Heart left ventricle (tissue), 16 donors: ENCODE results near the gene HRH2. TPM values are rescaled to one million over a fixed set of nuclear protein-coding genes. Genes with fewer than 3 reads are reported as not detected.

Experiments used
- ATAC-seq, 4 donors: fragments of 200-7000 bp; cut with Tn5 transposase; one replicate each; pipeline ENCODE4 v1.9.1; 2020 to 2022; ENCODE audit warnings: moderate library complexity in 4 of 4, mild to moderate bottlenecking in 3 of 4, moderate number of reproducible peaks in 1 of 4
- DNase-seq, 5 donors: peaks; one replicate each; pipeline ENCODE4 v3.0.0-alpha.2; 2020
- H3K27ac ChIP-seq, 12 donors: fragments of 200-600 bp; sonication (generic) in 4 of 12; one replicate each; pipeline versions ENCODE4 v1.5.0 to v1.8.0; 2016 to 2022; ENCODE audit warnings: mild to moderate bottlenecking in 2 of 12
- H3K27me3 ChIP-seq, 9 donors: fragments of 200-600 bp; sonication (generic) in 2 of 9; one replicate each; pipeline versions ENCODE4 v1.5.1 to v1.8.0; 2016 to 2022; ENCODE audit warnings: mild to moderate bottlenecking in 3 of 9
- H3K36me3 ChIP-seq, 9 donors: fragments of 200-600 bp; sonication (generic) in 2 of 9; one replicate each; pipeline versions ENCODE4 v1.5.0 to v1.8.0; 2018 to 2022; ENCODE audit warnings: mild to moderate bottlenecking in 2 of 9
- H3K4me1 ChIP-seq, 12 donors: fragments of 200-600 bp; sonication (generic) in 4 of 12; one replicate each; pipeline versions ENCODE4 v1.5.0 to v1.8.0; 2016 to 2022; ENCODE audit warnings: mild to moderate bottlenecking in 3 of 12
- H3K4me3 ChIP-seq, 12 donors: fragments of 200-600 bp; sonication (generic) in 4 of 12; one replicate each; pipeline versions ENCODE4 v1.5.0 to v1.8.0; 2017 to 2022; ENCODE audit warnings: mild to moderate bottlenecking in 9 of 12, moderate library complexity in 4 of 12
- H3K9me3 ChIP-seq, 12 donors: fragments of 200-600 bp; sonication (generic) in 4 of 12; one replicate each; pipeline versions ENCODE4 v1.5.0 to v1.8.0; 2016 to 2022; ENCODE audit warnings: mild to moderate bottlenecking in 1 of 12
- CTCF ChIP-seq, 12 donors: fragments of 200-600 bp; sonication (generic) in 4 of 12; IDR thresholded peaks; one replicate each; pipeline versions ENCODE4 v1.5.0 to v1.8.0; 2018 to 2022; ENCODE audit warnings: antibody characterized with exemption in 12 of 12, mild to moderate bottlenecking in 5 of 12
- POLR2A ChIP-seq, 2 donors: fragments of 450-650 bp; IDR thresholded peaks; one replicate each; pipeline ENCODE4 v1.6.1; 2017; ENCODE audit warnings: antibody characterized with exemption in 2 of 2, mild to moderate bottlenecking in 2 of 2, moderate library complexity in 2 of 2
- WGBS, 4 donors: extraction: QIAGEN DNeasy Blood & Tissue Kit in 2 of 4; methylation state at CpG; one replicate each; pipeline versions ENCODE4 v1.1.5 to v1.1.7; 2013 to 2018; 5-methylcytosine and 5-hydroxymethylcytosine counted together
- intact Hi-C, 10 donors: fragments of 100-400 bp; cut with DNase I; formaldehyde crosslinking; loops; one replicate each; pipeline versions ENCODE4 v1.11.1 to v1.14.2; 2022
- polyA plus RNA-seq, 2 donors: library from polyadenylated mRNA; stranded (reverse); fragments of 200-250 nt; gene quantifications; one replicate each; pipeline ENCODE4 v1.2.3, GENCODE V29; 2013
- total RNA-seq, 9 donors: library from RNA; depleted of rRNA in 2 of 9; stranded (reverse); fragments of >200 nt in 2 of 9; fragmentation: NEBNext Ultra II Directional in 3 of 9; extraction: Animal tissue kit (Norgen Biotek cat#: 25700) in 3 of 9; gene quantifications; one replicate each; pipeline versions ENCODE4 v1.1.0 to v1.2.4, GENCODE V29; 2016 to 2023
- donor health status: ischemic (EF 13 %, LVEDD 7.1; RV severe dilation, severe dysfunction).
- donor health status: healthy with polysubstance abuse.
- donor health status: DM: no; HTN: yes; CAD: no.
- donor health status: DM: no; HTN: no; CAD: no.
- donor health status: ischemic (EF 25% LVEDD 6.9; RV normal size, moderate dysfunction).
- donor health status: ischemic (EF 25% LVEDD 5.7; RV mildly dilated, moderate dysfunction).
- donor health status: healthy.
- donor health status: DM: yes; HTN: yes; CAD: no.
- donor health status: ischemic (EF 35%, LVEDD 5.7; RV mildly dilated, moderate dysfunction).
- donor health status: nonischemic (EF 11% LVEDD 7.7; RV severe dilation, severe dysfunction).
- donor health status: DM: yes; HTN: yes; CAD: no.
- donor health status: PGD.
- donor health status: ischemic (EF 29% LVEDD 5.4; RV normal size, mild dysfunction).
- donor health status: nonischemic (EF 23%, LVEDD 6.1; RV moderate dilation, normal function).

The HRH2 gene
- total and polyA plus RNA-seq, 11 donors = 26.0 to 66.0 (median 35.8) TPM

- Histone ChIP-seq H3K4me1 (peaks cover 0 to 7% (median 0%) of the 10 kb centered on the region in 12 donors), H3K36me3 (no peaks in the 10 kb centered on the region), H3K4me3 (no peak overlapping the region), H3K27me3 (no peaks in the 10 kb centered on the region), H3K27ac (no peak overlapping the region), H3K9me3 (peaks cover 0 to 11% (median 0%) of the 10 kb centered on the region in 12 donors)
- DNase-seq (no peak), ATAC-seq (no peak)
- intact Hi-C loops = no loop called here
- WGBS, 4 donors = 22 to 38% (median 31%) methylated on average over 3 of the region's 3 CpGs
- TF ChIP-seq CTCF (IDR thresholded peaks at IDR 0.05) = no peak
- TF ChIP-seq POLR2A (IDR thresholded peaks at IDR 0.05) = no peak
Observed at GRCh38 chr5:175624316-175624715, 33.6 kb upstream of the HRH2 start.

DNA sequence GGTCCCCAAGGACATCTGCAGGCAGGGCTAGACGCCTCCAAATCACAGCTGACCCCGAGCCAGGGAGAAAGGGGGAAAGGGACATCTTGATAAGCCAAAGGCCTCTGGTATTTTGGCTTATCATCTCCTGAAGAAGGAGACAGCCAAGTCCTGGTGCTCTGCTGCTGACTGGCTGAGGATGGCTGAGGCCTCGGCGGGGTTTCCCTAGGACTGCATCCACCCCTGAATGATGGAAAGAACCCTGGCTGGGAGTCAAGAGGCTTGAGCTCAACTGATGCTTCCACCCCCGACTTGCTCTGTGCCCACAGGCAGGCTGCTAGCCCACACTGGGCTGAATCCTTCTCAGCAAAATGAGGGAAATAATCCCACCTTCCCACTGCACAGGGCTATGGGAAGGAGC, 30.9 kb upstream of the HRH2 start:
- Histone ChIP-seq H3K27me3 (no peaks in the 10 kb centered on the region), H3K9me3 (peaks cover 0 to 21% (median 3%) of the 10 kb centered on the region in 12 donors), H3K4me1 (peaks cover 0 to 7% (median 0%) of the 10 kb centered on the region in 12 donors), H3K27ac (no peak overlapping the region), H3K4me3 (no peak overlapping the region), H3K36me3 (no peaks in the 10 kb centered on the region)
- intact Hi-C loops = no loop called here
- DNase-seq = peak in 1 of 5 donors; percentile 39
- WGBS, 4 donors = 31 to 40% (median 35%) methylated on average over 4 to 5 of the region's 5 CpGs; no CpG with 5 or more reads in 1 of the 4 donors
- peak in 3 of 4 donors; percentile 26 to 49 (median 42) for ATAC-seq
- TF ChIP-seq POLR2A (IDR thresholded peaks at IDR 0.05) = no peak
- TF ChIP-seq CTCF (IDR thresholded peaks at IDR 0.05) = no peak

- Histone ChIP-seq H3K36me3 (no peaks in the 10 kb centered on the region), H3K4me1 (peaks cover 0 to 7% (median 0%) of the 10 kb centered on the region in 12 donors), H3K27ac (no peak overlapping the region), H3K4me3 (no peak overlapping the region), H3K27me3 (no peaks in the 10 kb centered on the region), H3K9me3 (peaks cover 0 to 21% (median 3%) of the 10 kb centered on the region in 12 donors)
- ATAC-seq (no peak), DNase-seq (no peak)
- intact Hi-C loops = no loop called here
- no peak for TF ChIP-seq POLR2A (IDR thresholded peaks at IDR 0.05)
- no peak for TF ChIP-seq CTCF (IDR thresholded peaks at IDR 0.05)
- 83 to 89% (median 89%) methylated on average over 4 of the region's 4 CpGs for WGBS, 4 donors
Observed at GRCh38 chr5:175627739-175628138, 30.1 kb upstream of the HRH2 start.

DNA sequence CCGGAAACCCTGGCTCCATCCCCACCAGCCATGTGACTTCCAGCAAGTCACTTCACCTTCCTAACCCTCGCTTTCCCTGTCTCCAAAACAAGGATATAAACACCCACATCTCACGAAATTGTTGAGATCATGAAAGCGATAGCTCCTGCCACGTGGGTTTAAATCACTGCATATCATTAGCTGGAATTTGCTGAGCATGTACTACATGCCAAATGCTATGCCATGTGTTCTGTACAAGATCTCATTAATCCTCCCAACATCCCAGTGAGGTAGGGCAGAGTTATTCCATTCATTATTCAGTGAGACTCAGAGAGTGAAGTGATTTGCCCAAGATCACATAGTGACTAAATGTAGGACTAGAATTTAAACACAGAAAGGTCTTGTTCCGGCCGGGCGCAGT, 29.2 kb upstream of the HRH2 start:
- intact Hi-C loops = no loop called here
- TF ChIP-seq POLR2A (IDR thresholded peaks at IDR 0.05) (no peak), CTCF (IDR thresholded peaks at IDR 0.05) (no peak)
- Histone ChIP-seq H3K4me3 (no peak overlapping the region), H3K4me1 (peaks cover 0 to 7% (median 0%) of the 10 kb centered on the region in 12 donors), H3K9me3 (peaks cover 0 to 21% (median 3%) of the 10 kb centered on the region in 12 donors), H3K27me3 (no peaks in the 10 kb centered on the region), H3K27ac (no peak overlapping the region), H3K36me3 (no peaks in the 10 kb centered on the region)
- ATAC-seq (no peak), DNase-seq (no peak)
- WGBS, 4 donors = 76 to 79% (median 78%) methylated on average over 8 of the region's 8 CpGs
